Activated naive CD4-positive, alpha-beta T cell (primary cell): ENCODE results near the gene NIPA2.

Source experiments
- DNase-seq, 4 experiments: peaks; one replicate each; lab custom pipeline; 2025; lab: John Stamatoyannopoulos, UW

NIPA2 gene

GRCh38 chr15:22902981-22903380 lies 64.5 kb downstream of the NIPA2 start:
- no peak for DNase-seq

GRCh38 chr15:22903427-22903826 lies 65.0 kb downstream of the NIPA2 start:
- no peak for DNase-seq

- no peak for DNase-seq
These were observed 65.6 kb downstream of the NIPA2 start for GRCh38 chr15:22903961-22904534.

GRCh38 chr15:22904736-22905135 lies 66.3 kb downstream of the NIPA2 start:
- no peak for DNase-seq

GRCh38 chr15:22907161-22907950 lies 68.9 kb downstream of the NIPA2 start:
- DNase-seq, result no peak

GRCh38 chr15:22908830-22909229 lies 70.4 kb downstream of the NIPA2 start:
- DNase-seq, result no peak

- no peak for DNase-seq
These were observed 72.8 kb downstream of the NIPA2 start for GRCh38 chr15:22911306-22911705.

GRCh38 chr15:22912256-22912655 lies 73.8 kb downstream of the NIPA2 start:
- no peak for DNase-seq

GRCh38 chr15:22913646-22914380 lies 75.3 kb downstream of the NIPA2 start:
- DNase-seq, result no peak

GRCh38 chr15:22915866-22916515 lies 77.5 kb downstream of the NIPA2 start:
- DNase-seq, result no peak

- no peak for DNase-seq
These were observed 78.3 kb downstream of the NIPA2 start for GRCh38 chr15:22916606-22917350.

GRCh38 chr15:22917556-22917955 lies 79.1 kb downstream of the NIPA2 start:
- no peak for DNase-seq
